Heart left ventricle (tissue), 16 donors: ENCODE results near the gene C12orf57. TPM values are rescaled to one million over a fixed set of nuclear protein-coding genes. Genes with fewer than 3 reads are reported as not detected.

Source experiments
- ATAC-seq, 4 donors: fragments of 200-7000 bp; cut with Tn5 transposase; one replicate each; pipeline ENCODE4 v1.9.1; 2020 to 2022; ENCODE audit warnings: moderate library complexity in 4 of 4, mild to moderate bottlenecking in 3 of 4, moderate number of reproducible peaks in 1 of 4
- DNase-seq, 5 donors: peaks; one replicate each; pipeline ENCODE4 v3.0.0-alpha.2; 2020
- H3K27ac ChIP-seq, 12 donors: fragments of 200-600 bp; sonication (generic) in 4 of 12; one replicate each; pipeline versions ENCODE4 v1.5.0 to v1.8.0; 2016 to 2022; ENCODE audit warnings: mild to moderate bottlenecking in 2 of 12
- H3K27me3 ChIP-seq, 9 donors: fragments of 200-600 bp; sonication (generic) in 2 of 9; one replicate each; pipeline versions ENCODE4 v1.5.1 to v1.8.0; 2016 to 2022; ENCODE audit warnings: mild to moderate bottlenecking in 3 of 9
- H3K36me3 ChIP-seq, 9 donors: fragments of 200-600 bp; sonication (generic) in 2 of 9; one replicate each; pipeline versions ENCODE4 v1.5.0 to v1.8.0; 2018 to 2022; ENCODE audit warnings: mild to moderate bottlenecking in 2 of 9
- H3K4me1 ChIP-seq, 12 donors: fragments of 200-600 bp; sonication (generic) in 4 of 12; one replicate each; pipeline versions ENCODE4 v1.5.0 to v1.8.0; 2016 to 2022; ENCODE audit warnings: mild to moderate bottlenecking in 3 of 12
- H3K4me3 ChIP-seq, 12 donors: fragments of 200-600 bp; sonication (generic) in 4 of 12; one replicate each; pipeline versions ENCODE4 v1.5.0 to v1.8.0; 2017 to 2022; ENCODE audit warnings: mild to moderate bottlenecking in 9 of 12, moderate library complexity in 4 of 12
- H3K9me3 ChIP-seq, 12 donors: fragments of 200-600 bp; sonication (generic) in 4 of 12; one replicate each; pipeline versions ENCODE4 v1.5.0 to v1.8.0; 2016 to 2022; ENCODE audit warnings: mild to moderate bottlenecking in 1 of 12
- POLR2A ChIP-seq, 2 donors: fragments of 450-650 bp; IDR thresholded peaks; one replicate each; pipeline ENCODE4 v1.6.1; 2017; ENCODE audit warnings: antibody characterized with exemption in 2 of 2, mild to moderate bottlenecking in 2 of 2, moderate library complexity in 2 of 2
- WGBS, 4 donors: extraction: QIAGEN DNeasy Blood & Tissue Kit in 2 of 4; methylation state at CpG; one replicate each; pipeline versions ENCODE4 v1.1.5 to v1.1.7; 2013 to 2018; 5-methylcytosine and 5-hydroxymethylcytosine counted together
- intact Hi-C, 10 donors: fragments of 100-400 bp; cut with DNase I; formaldehyde crosslinking; loops; one replicate each; pipeline versions ENCODE4 v1.11.1 to v1.14.2; 2022
- polyA plus RNA-seq, 2 donors: library from polyadenylated mRNA; stranded (reverse); fragments of 200-250 nt; gene quantifications; one replicate each; pipeline ENCODE4 v1.2.3, GENCODE V29; 2013
- total RNA-seq, 9 donors: library from RNA; depleted of rRNA in 2 of 9; stranded (reverse); fragments of >200 nt in 2 of 9; fragmentation: NEBNext Ultra II Directional in 3 of 9; extraction: Animal tissue kit (Norgen Biotek cat#: 25700) in 3 of 9; gene quantifications; one replicate each; pipeline versions ENCODE4 v1.1.0 to v1.2.4, GENCODE V29; 2016 to 2023
- TF ChIP-seq, protein P1 (sequence below), 12 donors: fragments of 200-600 bp; sonication (generic) in 4 of 12; IDR thresholded peaks; one replicate each; pipeline versions ENCODE4 v1.5.0 to v1.8.0; 2018 to 2022; ENCODE audit warnings: antibody characterized with exemption in 12 of 12, mild to moderate bottlenecking in 5 of 12
- donor health status: ischemic (EF 13 %, LVEDD 7.1; RV severe dilation, severe dysfunction).
- donor health status: healthy with polysubstance abuse.
- donor health status: DM: no; HTN: yes; CAD: no.
- donor health status: DM: no; HTN: no; CAD: no.
- donor health status: ischemic (EF 25% LVEDD 6.9; RV normal size, moderate dysfunction).
- donor health status: ischemic (EF 25% LVEDD 5.7; RV mildly dilated, moderate dysfunction).
- donor health status: healthy.
- donor health status: DM: yes; HTN: yes; CAD: no.
- donor health status: ischemic (EF 35%, LVEDD 5.7; RV mildly dilated, moderate dysfunction).
- donor health status: nonischemic (EF 11% LVEDD 7.7; RV severe dilation, severe dysfunction).
- donor health status: DM: yes; HTN: yes; CAD: no.
- donor health status: PGD.
- donor health status: ischemic (EF 29% LVEDD 5.4; RV normal size, mild dysfunction).
- donor health status: nonischemic (EF 23%, LVEDD 6.1; RV moderate dilation, normal function).

Gene C12orf57
- total and polyA plus RNA-seq, 11 donors: 108 to 460 (median 187) TPM

DNA sequence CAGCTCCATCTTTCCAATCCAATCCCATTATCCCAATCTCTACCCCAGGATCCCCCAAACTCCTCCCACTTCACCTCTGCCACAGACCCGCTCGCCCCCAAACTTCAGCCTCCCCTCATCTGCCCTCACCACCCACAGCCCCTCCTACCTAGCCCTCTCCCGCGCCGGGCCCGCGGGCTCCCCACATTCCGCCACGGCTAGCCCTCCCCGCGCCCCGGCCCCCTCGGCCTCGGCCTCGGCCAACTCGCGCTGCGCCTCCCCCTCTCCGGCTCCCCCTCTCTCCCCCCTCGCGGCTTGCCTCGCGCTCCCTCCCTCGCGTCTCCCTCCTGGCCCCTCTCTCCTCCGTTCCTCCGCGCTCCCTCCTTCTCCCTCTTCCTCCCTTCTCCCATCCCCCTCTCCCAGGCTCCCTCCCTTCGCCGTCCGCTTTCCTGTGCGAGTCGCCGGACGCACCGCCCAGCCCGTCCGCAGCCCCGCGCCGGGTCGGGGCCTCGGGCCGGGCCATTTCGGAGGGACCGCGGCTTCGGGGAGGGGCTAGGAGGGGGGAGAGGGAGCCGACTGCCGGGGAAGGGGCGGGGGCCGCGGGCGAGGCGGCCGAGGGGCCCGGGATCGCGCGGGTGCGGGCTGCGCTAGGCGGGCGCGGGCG, 16.3 kb upstream of the C12orf57 start, which contains the start of gene ATN1:
ATN1 (plus strand) TSS at position 581 of the 643 bp plus-strand sequence. CDS start 6,043 bp downstream, outside the sequence.
- ATAC-seq (peak; percentile 23 to 65 (median 60)), DNase-seq (peak; percentile 89 to 91 (median 90))
- intact Hi-C loops: loop anchor here in 2 of 10 donors (5.0 kb wide), 2 partner anchors 55 to 185 kb away; partner anchors contain the start of gene SPSB2 (in 1 of the 2)
- H3K9me3 ChIP-seq: no peaks in the 10 kb centered on the region
- H3K27ac ChIP-seq: peak within 1 kb of the TSS; percentile 87 to 98 (median 96)
- 0 to 1% (median 1%) methylated on average over 41 to 66 of the region's 66 CpGs for WGBS, 4 donors
- H3K27me3 ChIP-seq: no peaks in the 10 kb centered on the region
- peak in 1 of 2 donors; percentile 38 for TF ChIP-seq POLR2A (IDR thresholded peaks at IDR 0.05)
- TF ChIP-seq, protein P1, sequence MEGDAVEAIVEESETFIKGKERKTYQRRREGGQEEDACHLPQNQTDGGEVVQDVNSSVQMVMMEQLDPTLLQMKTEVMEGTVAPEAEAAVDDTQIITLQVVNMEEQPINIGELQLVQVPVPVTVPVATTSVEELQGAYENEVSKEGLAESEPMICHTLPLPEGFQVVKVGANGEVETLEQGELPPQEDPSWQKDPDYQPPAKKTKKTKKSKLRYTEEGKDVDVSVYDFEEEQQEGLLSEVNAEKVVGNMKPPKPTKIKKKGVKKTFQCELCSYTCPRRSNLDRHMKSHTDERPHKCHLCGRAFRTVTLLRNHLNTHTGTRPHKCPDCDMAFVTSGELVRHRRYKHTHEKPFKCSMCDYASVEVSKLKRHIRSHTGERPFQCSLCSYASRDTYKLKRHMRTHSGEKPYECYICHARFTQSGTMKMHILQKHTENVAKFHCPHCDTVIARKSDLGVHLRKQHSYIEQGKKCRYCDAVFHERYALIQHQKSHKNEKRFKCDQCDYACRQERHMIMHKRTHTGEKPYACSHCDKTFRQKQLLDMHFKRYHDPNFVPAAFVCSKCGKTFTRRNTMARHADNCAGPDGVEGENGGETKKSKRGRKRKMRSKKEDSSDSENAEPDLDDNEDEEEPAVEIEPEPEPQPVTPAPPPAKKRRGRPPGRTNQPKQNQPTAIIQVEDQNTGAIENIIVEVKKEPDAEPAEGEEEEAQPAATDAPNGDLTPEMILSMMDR (IDR thresholded peaks at IDR 0.05): no peak
- H3K4me1 ChIP-seq: peaks cover 12 to 79% (median 58%) of the 10 kb centered on the region in 12 donors
- H3K36me3 ChIP-seq: peaks cover 0 to 9% (median 0%) of the 10 kb centered on the region in 9 donors
- H3K4me3 ChIP-seq: peak within 1 kb of the TSS; percentile 67 to 98 (median 83)

DNA sequence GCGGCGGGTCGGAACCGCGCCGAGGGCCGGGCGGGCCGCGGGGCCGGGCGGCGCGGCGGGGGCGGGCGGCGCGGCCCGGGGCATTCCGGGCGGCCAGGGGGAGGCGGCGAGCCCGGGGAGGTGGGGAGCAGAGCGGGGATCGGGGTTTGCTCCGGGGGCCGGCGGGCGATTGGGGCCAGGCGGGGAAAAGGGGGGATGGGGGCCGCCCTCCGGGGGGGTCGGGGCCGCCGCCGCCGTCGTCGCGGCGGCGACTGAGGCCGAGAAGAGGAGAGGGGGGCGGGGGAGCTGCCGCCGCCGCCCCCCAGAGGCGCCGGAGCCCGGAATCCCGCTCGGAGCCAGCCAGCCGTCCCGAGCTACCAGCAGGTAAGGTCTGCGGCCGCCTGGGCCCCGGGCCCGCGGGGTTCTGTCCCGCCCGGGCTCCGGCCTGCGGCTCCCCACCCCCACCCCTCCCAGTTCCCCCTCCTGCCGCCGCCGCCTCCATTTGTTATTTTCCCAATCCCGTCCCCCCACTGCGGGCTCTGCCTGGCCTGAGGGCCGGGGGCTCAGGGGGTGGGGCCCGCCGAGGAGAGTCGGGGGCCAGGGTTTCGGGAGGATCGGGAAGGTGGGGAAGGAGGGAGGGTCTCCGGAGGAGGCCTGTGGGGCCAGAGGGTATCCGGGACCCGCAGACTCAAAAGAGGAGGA, 15.7 kb upstream of the C12orf57 start:
- ATAC-seq: peak in 1 of 4 donors; percentile 1
- intact Hi-C loops: loop anchor here in 2 of 10 donors (5.0 kb wide), 2 partner anchors 56 to 184 kb away; partner anchors contain the start of gene SPSB2 (in 1 of the 2)
- TF ChIP-seq, protein P1 (IDR thresholded peaks at IDR 0.05): no peak
- no peak for TF ChIP-seq POLR2A (IDR thresholded peaks at IDR 0.05)
- peak in 3 of 5 donors; percentile 34 to 49 (median 46) for DNase-seq
- WGBS, 4 donors: 0 to 2% (median 1%) methylated on average over 4 to 74 of the region's 79 CpGs
- Histone ChIP-seq H3K4me1 (peaks cover 12 to 81% (median 63%) of the 10 kb centered on the region in 12 donors), H3K4me3 (peak overlapping the region; percentile 67 to 98 (median 83)), H3K27ac (peak overlapping the region; percentile 87 to 98 (median 96)), H3K27me3 (no peaks in the 10 kb centered on the region), H3K9me3 (no peaks in the 10 kb centered on the region), H3K36me3 (peaks cover 0 to 11% (median 0%) of the 10 kb centered on the region in 9 donors)

DNA sequence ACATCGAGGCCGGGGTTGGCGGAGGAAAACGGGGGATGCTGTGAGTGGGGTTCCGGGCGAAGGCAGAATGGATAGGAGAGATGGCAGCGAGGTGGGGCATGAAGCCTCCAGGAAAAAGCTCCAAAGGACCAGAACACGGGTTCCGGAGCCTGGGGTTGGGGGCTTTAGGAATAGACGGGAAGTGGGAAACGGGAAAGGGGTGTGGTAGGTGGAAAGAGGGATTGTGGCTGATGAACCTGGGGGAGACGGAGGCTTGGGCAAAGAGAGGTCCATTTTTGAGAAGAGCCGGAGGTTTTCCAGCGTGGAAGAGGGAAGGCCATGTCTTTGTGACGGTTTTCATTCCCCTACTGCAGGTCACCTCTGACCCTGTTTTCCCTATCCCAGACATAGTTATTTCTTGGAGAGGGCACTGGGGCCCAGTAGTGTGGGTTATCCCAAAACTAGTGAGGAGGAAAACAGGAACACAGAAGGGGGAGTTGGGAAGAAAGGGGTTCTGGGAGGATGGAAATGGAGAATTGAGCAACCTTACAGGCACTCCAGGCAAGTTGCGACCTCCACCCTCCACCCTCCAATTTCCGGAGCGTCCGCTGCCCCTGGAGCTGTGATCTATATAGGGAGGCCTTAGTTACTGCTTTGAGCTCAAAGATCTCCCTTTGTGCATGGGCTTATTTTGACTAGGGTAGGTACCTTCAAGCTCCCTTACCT, 15.0 kb upstream of the C12orf57 start:
- no peak for TF ChIP-seq POLR2A (IDR thresholded peaks at IDR 0.05)
- TF ChIP-seq, protein P1 (IDR thresholded peaks at IDR 0.05): no peak
- ATAC-seq (no peak), DNase-seq (peak in 2 of 5 donors; percentile 9 to 17)
- no peaks in the 10 kb centered on the region for H3K9me3 ChIP-seq
- 5 to 9% (median 7%) methylated on average over 19 of the region's 19 CpGs for WGBS, 4 donors
- no peaks in the 10 kb centered on the region for H3K27me3 ChIP-seq
- peaks cover 0 to 16% (median 3%) of the 10 kb centered on the region in 9 donors for H3K36me3 ChIP-seq
- peaks cover 12 to 86% (median 70%) of the 10 kb centered on the region in 12 donors for H3K4me1 ChIP-seq
- H3K27ac ChIP-seq: peak overlapping the region; percentile 87 to 98 (median 96)
- H3K4me3 ChIP-seq: peak overlapping the region; percentile 67 to 98 (median 83)
- intact Hi-C loops: loop anchor here in 2 of 10 donors (5.0 kb wide), 2 partner anchors 57 to 183 kb away; partner anchors contain the start of gene SPSB2 (in 1 of the 2)
